HFFc6 (cell line): Measurements from ENCODE around the gene NAT14. TPM values are rescaled to one million over a fixed set of nuclear protein-coding genes. Genes with fewer than 3 reads are reported as not detected.
A peak's percentile ranks its signal among the peaks of the same experiment; 100 is the strongest.

Experiments
- DNase-seq: peaks from one replicate; pipeline ENCODE4 v3.0.0-alpha.2; 2018
- H3K27ac Mint-ChIP-seq: 2 replicates; pipeline ENCODE4 v1.8.0; 2020; ENCODE audit warnings: mild to moderate bottlenecking, mixed read lengths
- H3K27me3 Mint-ChIP-seq: 2 replicates; pipeline ENCODE4 v1.8.0; 2021; ENCODE audit warnings: mild to moderate bottlenecking, moderate library complexity, mixed read lengths; ENCODE audit not compliant: insufficient read depth
- H3K36me3 Mint-ChIP-seq: 2 replicates; pipeline ENCODE4 v1.8.0; 2021; ENCODE audit warnings: low read depth, mixed read lengths
- H3K4me1 Mint-ChIP-seq: 2 replicates; pipeline ENCODE4 v1.8.0; 2020; ENCODE audit warnings: low read depth, mixed read lengths
- H3K4me3 Mint-ChIP-seq: 2 replicates; pipeline ENCODE4 v1.8.0; 2020; ENCODE audit warnings: mild to moderate bottlenecking, moderate library complexity, mixed read lengths
- H3K9me3 Mint-ChIP-seq: 2 replicates; pipeline ENCODE4 v1.8.0; 2020; ENCODE audit warnings: mild to moderate bottlenecking, mixed read lengths
- CTCF ChIP-seq: fragments of 200-600 bp; sonication (generic); IDR thresholded peaks from 2 replicates; pipeline ENCODE4 v1.5.0; 2021; ENCODE audit warnings: antibody characterized with exemption, mild to moderate bottlenecking
- total RNA-seq, 6 experiments: library from RNA; stranded (reverse); fragmentation: NEBNext Ultra II Directional; extraction: Animal tissue kit (Norgen Biotek cat#: 25700); gene quantifications; 2 replicates in 1 of 6; 3 replicates in 5 of 6; pipeline ENCODE4 v1.2.3, GENCODE V29; 2021

The NAT14 gene
- total RNA-seq, 6 experiments from 2014 or later: 53.3 to 72.0 (median 61.3) TPM

GRCh38 chr19:55481794-55482155, 3.2 kb upstream of the NAT14 start:
- TF ChIP-seq CTCF: no peak
- peaks cover 4% of the 10 kb centered on the region for H3K36me3 Mint-ChIP-seq
- H3K4me1 Mint-ChIP-seq: peaks cover 43% of the 10 kb centered on the region
- H3K27me3 Mint-ChIP-seq: peaks cover 4% of the 10 kb centered on the region
- no peak overlapping the region for H3K27ac Mint-ChIP-seq
- H3K4me3 Mint-ChIP-seq: no peak overlapping the region
- H3K9me3 Mint-ChIP-seq: no peaks in the 10 kb centered on the region
- DNase-seq: no peak

GRCh38 chr19:55482156-55482961, 2.6 kb upstream of the NAT14 start:
- DNase-seq: no peak
- Mint-ChIP-seq H3K4me3 (no peak overlapping the region), H3K4me1 (peaks cover 44% of the 10 kb centered on the region), H3K27ac (no peak overlapping the region), H3K9me3 (no peaks in the 10 kb centered on the region), H3K27me3 (peaks cover 2% of the 10 kb centered on the region), H3K36me3 (no peaks in the 10 kb centered on the region; the same call in 1 of the 2 replicates)
- no peak for TF ChIP-seq CTCF

GRCh38 chr19:55482967-55483705, 1.9 kb upstream of the NAT14 start:
- Mint-ChIP-seq H3K9me3 (no peaks in the 10 kb centered on the region), H3K36me3 (no peaks in the 10 kb centered on the region; the same call in 1 of the 2 replicates), H3K4me3 (no peak overlapping the region), H3K27ac (no peak overlapping the region), H3K4me1 (peaks cover 41% of the 10 kb centered on the region), H3K27me3 (peaks cover 2% of the 10 kb centered on the region)
- TF ChIP-seq CTCF: no peak
- no peak for DNase-seq

- Mint-ChIP-seq H3K4me3 (peak overlapping the region; percentile 87), H3K27me3 (peaks cover 4% of the 10 kb centered on the region), H3K36me3 (no peaks in the 10 kb centered on the region), H3K27ac (peak overlapping the region; percentile 97), H3K9me3 (no peaks in the 10 kb centered on the region), H3K4me1 (peaks cover 38% of the 10 kb centered on the region)
- TF ChIP-seq CTCF: no peak
- no peak for DNase-seq
These were observed 1.0 kb upstream of the NAT14 start for GRCh38 chr19:55483706-55484592.

- TF ChIP-seq CTCF: 0 out of 2 replicates have a peak, but pooled peaks have one; percentile 18
- no peak for DNase-seq
- peaks cover 27% of the 10 kb centered on the region for H3K4me1 Mint-ChIP-seq
- peak overlapping the region; percentile 97 for H3K27ac Mint-ChIP-seq
- H3K9me3 Mint-ChIP-seq: no peaks in the 10 kb centered on the region
- peak overlapping the region; percentile 87 for H3K4me3 Mint-ChIP-seq
- no peaks in the 10 kb centered on the region for H3K36me3 Mint-ChIP-seq
- H3K27me3 Mint-ChIP-seq: peaks cover 4% of the 10 kb centered on the region
These were observed 537 bp downstream of the NAT14 start for GRCh38 chr19:55485439-55486011.
